Uterus (tissue), 4 donors: ENCODE data around the gene SLX4IP. TPM values are rescaled to one million over a fixed set of nuclear protein-coding genes. Genes with fewer than 3 reads are reported as not detected.

Experiments used
- DNase-seq, 2 donors: peaks; one replicate each; pipeline ENCODE4 v3.0.0-alpha.2; 2019 to 2020
- H3K27ac ChIP-seq, 2 donors: fragments of 200-600 bp; sonication (generic); 1 replicate in 1 of 2; 2 replicates in 1 of 2; pipeline ENCODE4 v1.5.1; 2016 to 2018
- H3K27me3 ChIP-seq, 2 donors: fragments of 200-600 bp; sonication (generic); one replicate each; pipeline ENCODE4 v1.5.1; 2018 to 2019; ENCODE audit warnings: control low read depth in 1 of 2
- H3K36me3 ChIP-seq, 2 donors: fragments of 200-600 bp; sonication (generic); one replicate each; pipeline ENCODE4 v1.5.1; 2019; ENCODE audit warnings: control low read depth in 1 of 2
- H3K4me1 ChIP-seq, 2 donors: fragments of 200-600 bp; sonication (generic); one replicate each; pipeline ENCODE4 v1.5.1; 2018 to 2019; ENCODE audit warnings: control low read depth in 1 of 2
- H3K4me3 ChIP-seq, 2 donors: fragments of 200-600 bp; sonication (generic); 1 replicate in 1 of 2; 2 replicates in 1 of 2; pipeline ENCODE4 v1.5.1; 2018 to 2019; ENCODE audit warnings: mild to moderate bottlenecking in 1 of 2
- H3K9me3 ChIP-seq, 2 donors: fragments of 200-600 bp; sonication (generic); one replicate each; pipeline ENCODE4 v1.5.1; 2019; ENCODE audit warnings: control low read depth in 1 of 2
- POLR2A ChIP-seq, 2 donors: fragments of 450-650 bp; IDR thresholded peaks; one replicate each; pipeline ENCODE4 v1.6.1; 2016; ENCODE audit warnings: antibody characterized with exemption in 2 of 2, mild to moderate bottlenecking in 1 of 2, moderate library complexity in 1 of 2
- intact Hi-C: fragments of 100-400 bp; cut with DNase I; formaldehyde crosslinking; loops from one replicate; pipeline ENCODE4 v1.15.1; 2023; ENCODE audit warnings: low total_unique reads
- total RNA-seq, 4 donors: library from RNA; depleted of rRNA in 3 of 4; stranded (reverse); fragments of >200 nt in 3 of 4; gene quantifications; one replicate each; pipeline versions ENCODE4 v1.1.0 to v1.2.4, GENCODE V29; 2014 to 2023
- TF ChIP-seq, protein P1 (sequence below), 4 experiments: fragments of 200-600 bp in 2 of 4; fragments of 450-650 bp in 2 of 4; sonication (generic) in 2 of 4; IDR thresholded peaks; one replicate each; pipeline ENCODE4 v1.5.1; 2016 to 2019; ENCODE audit warnings: antibody characterized with exemption in 4 of 4, mild to moderate bottlenecking in 2 of 4, moderate library complexity in 1 of 4
- donor health status: DM: yes; HTN: yes; CAD: no.

SLX4IP gene
- total RNA-seq, 4 donors from 2014 or later = 0.51 to 7.1 (median 2.0) TPM

- Histone ChIP-seq H3K36me3 (no peaks in the 10 kb centered on the region), H3K27me3 (no peaks in the 10 kb centered on the region), H3K9me3 (no peaks in the 10 kb centered on the region), H3K4me3 (no peak overlapping the region), H3K27ac (peak overlapping the region; percentile 79 to 89), H3K4me1 (peaks cover 0 to 12% of the 10 kb centered on the region in 2 donors)
- intact Hi-C loops = no loop called here
- DNase-seq = peak; percentile 85 to 90
- TF ChIP-seq, protein P1, sequence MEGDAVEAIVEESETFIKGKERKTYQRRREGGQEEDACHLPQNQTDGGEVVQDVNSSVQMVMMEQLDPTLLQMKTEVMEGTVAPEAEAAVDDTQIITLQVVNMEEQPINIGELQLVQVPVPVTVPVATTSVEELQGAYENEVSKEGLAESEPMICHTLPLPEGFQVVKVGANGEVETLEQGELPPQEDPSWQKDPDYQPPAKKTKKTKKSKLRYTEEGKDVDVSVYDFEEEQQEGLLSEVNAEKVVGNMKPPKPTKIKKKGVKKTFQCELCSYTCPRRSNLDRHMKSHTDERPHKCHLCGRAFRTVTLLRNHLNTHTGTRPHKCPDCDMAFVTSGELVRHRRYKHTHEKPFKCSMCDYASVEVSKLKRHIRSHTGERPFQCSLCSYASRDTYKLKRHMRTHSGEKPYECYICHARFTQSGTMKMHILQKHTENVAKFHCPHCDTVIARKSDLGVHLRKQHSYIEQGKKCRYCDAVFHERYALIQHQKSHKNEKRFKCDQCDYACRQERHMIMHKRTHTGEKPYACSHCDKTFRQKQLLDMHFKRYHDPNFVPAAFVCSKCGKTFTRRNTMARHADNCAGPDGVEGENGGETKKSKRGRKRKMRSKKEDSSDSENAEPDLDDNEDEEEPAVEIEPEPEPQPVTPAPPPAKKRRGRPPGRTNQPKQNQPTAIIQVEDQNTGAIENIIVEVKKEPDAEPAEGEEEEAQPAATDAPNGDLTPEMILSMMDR (IDR thresholded peaks at IDR 0.05) = no peak
- no peak for TF ChIP-seq POLR2A (IDR thresholded peaks at IDR 0.05)
Observed at GRCh38 chr20:10511509-10512251, 76.6 kb downstream of the SLX4IP start.

- intact Hi-C loops = no loop called here
Observed at GRCh38 chr20:10513061-10513460, 78.0 kb downstream of the SLX4IP start.

GRCh38 chr20:10513931-10514575 lies 78.9 kb downstream of the SLX4IP start:
- no peak for TF ChIP-seq POLR2A (IDR thresholded peaks at IDR 0.05)
- TF ChIP-seq, protein P1 (IDR thresholded peaks at IDR 0.05) = no peak
- H3K36me3 ChIP-seq = no peaks in the 10 kb centered on the region
- no peaks in the 10 kb centered on the region for H3K9me3 ChIP-seq
- no peaks in the 10 kb centered on the region for H3K4me1 ChIP-seq
- H3K27me3 ChIP-seq = no peaks in the 10 kb centered on the region
- no peak overlapping the region for H3K4me3 ChIP-seq
- peak overlapping the region in 1 of 2 donors; percentile 42 for H3K27ac ChIP-seq
- intact Hi-C loops = no loop called here
- no peak for DNase-seq

More at GRCh38 chr20:10513061-10513460, 78.0 kb downstream of the SLX4IP start:
- Histone ChIP-seq H3K4me3 (no peak overlapping the region), H3K36me3 (no peaks in the 10 kb centered on the region), H3K4me1 (peaks cover 0 to under 1% of the 10 kb centered on the region in 2 donors), H3K9me3 (no peaks in the 10 kb centered on the region), H3K27me3 (no peaks in the 10 kb centered on the region), H3K27ac (no peak overlapping the region)
- TF ChIP-seq, protein P1 (IDR thresholded peaks at IDR 0.05) = no peak
- TF ChIP-seq POLR2A (IDR thresholded peaks at IDR 0.05) = no peak
- DNase-seq = no peak

GRCh38 chr20:10516529-10516928 lies 81.4 kb downstream of the SLX4IP start:
- no peaks in the 10 kb centered on the region for H3K4me1 ChIP-seq
- TF ChIP-seq POLR2A (IDR thresholded peaks at IDR 0.05) = no peak
- TF ChIP-seq, protein P1 (IDR thresholded peaks at IDR 0.05) = no peak
- H3K4me3 ChIP-seq = no peak overlapping the region
- no peak overlapping the region for H3K27ac ChIP-seq
- DNase-seq = no peak
- H3K27me3 ChIP-seq = no peaks in the 10 kb centered on the region
- H3K36me3 ChIP-seq = no peaks in the 10 kb centered on the region
- H3K9me3 ChIP-seq = no peaks in the 10 kb centered on the region
- intact Hi-C loops = no loop called here

- H3K4me3 ChIP-seq = no peak overlapping the region
- no peaks in the 10 kb centered on the region for H3K27me3 ChIP-seq
- no peak for DNase-seq
- TF ChIP-seq, protein P1 (IDR thresholded peaks at IDR 0.05) = no peak
- no peak for TF ChIP-seq POLR2A (IDR thresholded peaks at IDR 0.05)
- intact Hi-C loops = no loop called here
- H3K9me3 ChIP-seq = no peaks in the 10 kb centered on the region
- no peaks in the 10 kb centered on the region for H3K36me3 ChIP-seq
- no peaks in the 10 kb centered on the region for H3K4me1 ChIP-seq
- H3K27ac ChIP-seq = no peak overlapping the region
Observed at GRCh38 chr20:10519361-10520046, 84.4 kb downstream of the SLX4IP start.
